ENCODE data around the gene ABHD16A.

ABHD16A gene

DNA sequence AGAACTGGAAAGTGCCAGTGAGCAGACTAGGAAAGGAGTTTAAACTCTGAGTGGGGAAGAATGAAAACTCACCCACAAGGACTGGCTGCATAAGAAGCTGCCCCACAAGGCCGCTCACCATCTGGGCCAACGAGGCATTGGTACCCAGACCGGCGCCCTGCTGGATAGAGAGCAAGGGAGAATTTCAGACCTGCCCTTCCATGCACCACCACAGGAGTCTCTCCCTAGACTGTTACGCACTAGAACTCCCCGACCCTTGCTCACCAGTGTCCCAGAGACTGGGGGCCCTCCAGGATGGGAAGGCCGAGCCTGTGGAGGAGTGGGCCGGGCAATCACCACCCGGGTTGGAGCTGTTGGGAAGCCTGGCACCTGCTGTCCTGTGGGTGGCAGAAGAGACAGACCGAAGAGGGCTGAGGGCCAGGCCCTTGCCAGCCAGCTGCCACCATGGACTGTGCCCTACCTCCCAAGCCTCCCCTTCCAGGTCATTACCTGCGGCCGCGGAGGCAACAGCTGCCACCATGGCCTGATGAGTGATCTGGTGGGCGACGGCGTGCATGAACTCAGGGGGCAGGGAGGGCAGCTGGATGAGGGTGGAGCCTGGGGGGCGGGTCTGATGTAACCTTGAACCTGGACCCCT, 59.2 kb downstream of the ABHD16A start:
- Histone ChIP-seq H3K9me2 (replicated peaks; ENCODE audit: control insufficient read depth, low read length) (no peaks in the 10 kb centered on the region), H3F3A (ENCODE audit: control insufficient read depth, insufficient read depth) (peaks cover 14% of the 10 kb centered on the region; the same call in 1 of the 2 replicates)

DNA sequence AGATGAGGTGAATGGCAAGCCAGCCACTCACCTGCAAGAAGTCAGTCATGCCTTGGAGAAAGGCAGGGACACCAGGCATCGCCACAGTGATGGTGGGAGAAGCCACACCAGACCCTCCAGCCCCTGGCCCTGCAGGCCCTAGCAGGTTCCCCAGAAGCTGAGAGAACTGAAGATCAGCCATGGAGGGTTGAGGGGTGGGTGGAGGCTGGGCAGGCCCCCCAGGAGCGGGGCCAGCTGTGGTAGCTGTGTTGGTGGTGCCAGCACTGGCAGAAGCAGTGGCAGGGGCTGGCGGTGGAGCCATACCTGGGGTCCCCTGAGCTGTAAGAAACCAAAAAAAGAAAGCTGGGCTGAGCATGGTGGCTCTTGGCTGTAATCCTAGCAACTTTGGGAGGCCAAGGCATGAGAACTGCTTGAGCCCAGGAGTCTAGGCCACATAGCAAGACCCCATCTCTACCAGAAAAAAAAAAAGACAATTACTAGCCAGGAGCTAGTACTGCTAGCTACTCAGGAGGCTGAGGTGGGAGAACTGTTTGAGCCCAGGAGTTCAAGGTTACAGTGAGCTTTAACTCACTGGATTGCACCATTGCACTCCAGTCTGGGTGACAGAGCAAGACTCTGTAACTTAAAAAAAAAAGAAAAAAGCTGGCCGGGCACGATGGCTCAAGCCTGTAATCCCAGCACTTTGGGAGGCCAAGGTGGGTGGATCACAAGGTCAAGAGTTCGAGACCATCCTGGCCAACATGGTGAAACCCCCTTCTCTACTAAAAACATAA, 60.1 kb downstream of the ABHD16A start:
- Histone ChIP-seq H3K4me2 (ENCODE audit: low read length) (no peak overlapping the region), H3K79me2 (ENCODE audit: control insufficient read depth, low read length) (no peaks in the 10 kb centered on the region), H4K20me1 (ENCODE audit: control insufficient read depth, insufficient read depth, low read depth, low read length) (no peaks in the 10 kb centered on the region), H3F3A (ENCODE audit: control insufficient read depth, insufficient read depth) (peaks cover 23% of the 10 kb centered on the region), H3K36me3 (ENCODE audit: control insufficient read depth, low read length) (peaks cover 87% of the 10 kb centered on the region), H3K9me3 (ENCODE audit: control insufficient read depth, insufficient read depth, low read length) (no peaks in the 10 kb centered on the region), H3K9me2 (replicated peaks; ENCODE audit: control insufficient read depth, low read length) (no peaks in the 10 kb centered on the region), H3K4me1 (ENCODE audit: control insufficient read depth, low read length) (no peaks in the 10 kb centered on the region), H3K27me3 (ENCODE audit: control insufficient read depth, low read length) (no peaks in the 10 kb centered on the region), H3K4me3 (ENCODE audit: low read length) (no peak overlapping the region), H3K27ac (ENCODE audit: low read depth, low read length) (no peak overlapping the region)
- no peak for TF ChIP-seq EZH2phosphoT487 (IDR thresholded peaks at IDR 0.05; ENCODE audit: borderline replicate concordance, low read length)
- TF ChIP-seq, protein P1, sequence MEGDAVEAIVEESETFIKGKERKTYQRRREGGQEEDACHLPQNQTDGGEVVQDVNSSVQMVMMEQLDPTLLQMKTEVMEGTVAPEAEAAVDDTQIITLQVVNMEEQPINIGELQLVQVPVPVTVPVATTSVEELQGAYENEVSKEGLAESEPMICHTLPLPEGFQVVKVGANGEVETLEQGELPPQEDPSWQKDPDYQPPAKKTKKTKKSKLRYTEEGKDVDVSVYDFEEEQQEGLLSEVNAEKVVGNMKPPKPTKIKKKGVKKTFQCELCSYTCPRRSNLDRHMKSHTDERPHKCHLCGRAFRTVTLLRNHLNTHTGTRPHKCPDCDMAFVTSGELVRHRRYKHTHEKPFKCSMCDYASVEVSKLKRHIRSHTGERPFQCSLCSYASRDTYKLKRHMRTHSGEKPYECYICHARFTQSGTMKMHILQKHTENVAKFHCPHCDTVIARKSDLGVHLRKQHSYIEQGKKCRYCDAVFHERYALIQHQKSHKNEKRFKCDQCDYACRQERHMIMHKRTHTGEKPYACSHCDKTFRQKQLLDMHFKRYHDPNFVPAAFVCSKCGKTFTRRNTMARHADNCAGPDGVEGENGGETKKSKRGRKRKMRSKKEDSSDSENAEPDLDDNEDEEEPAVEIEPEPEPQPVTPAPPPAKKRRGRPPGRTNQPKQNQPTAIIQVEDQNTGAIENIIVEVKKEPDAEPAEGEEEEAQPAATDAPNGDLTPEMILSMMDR (IDR thresholded peaks at IDR 0.05; ENCODE audit: low read depth, low read length, poor library complexity, severe bottlenecking): no peak

More for the DNA sequence above, 59.2 kb downstream of the ABHD16A start:
- Histone ChIP-seq H3K4me2 (ENCODE audit: low read length) (no peak overlapping the region), H3K79me2 (ENCODE audit: control insufficient read depth, low read length) (peaks cover 6% of the 10 kb centered on the region), H3K36me3 (ENCODE audit: control insufficient read depth, low read length) (peaks cover 89% of the 10 kb centered on the region), H4K20me1 (ENCODE audit: control insufficient read depth, insufficient read depth, low read depth, low read length) (no peaks in the 10 kb centered on the region), H3K4me1 (ENCODE audit: control insufficient read depth, low read length) (no peaks in the 10 kb centered on the region), H3K4me3 (ENCODE audit: low read length) (no peak overlapping the region), H3K27ac (ENCODE audit: low read depth, low read length) (no peak overlapping the region), H3K9me3 (ENCODE audit: control insufficient read depth, insufficient read depth, low read length) (no peaks in the 10 kb centered on the region), H3K27me3 (ENCODE audit: control insufficient read depth, low read length) (no peaks in the 10 kb centered on the region)
- TF ChIP-seq, protein P1 (IDR thresholded peaks at IDR 0.05; ENCODE audit: low read depth, low read length, poor library complexity, severe bottlenecking): no peak
- TF ChIP-seq EZH2phosphoT487 (IDR thresholded peaks at IDR 0.05; ENCODE audit: borderline replicate concordance, low read length): no peak

DNA sequence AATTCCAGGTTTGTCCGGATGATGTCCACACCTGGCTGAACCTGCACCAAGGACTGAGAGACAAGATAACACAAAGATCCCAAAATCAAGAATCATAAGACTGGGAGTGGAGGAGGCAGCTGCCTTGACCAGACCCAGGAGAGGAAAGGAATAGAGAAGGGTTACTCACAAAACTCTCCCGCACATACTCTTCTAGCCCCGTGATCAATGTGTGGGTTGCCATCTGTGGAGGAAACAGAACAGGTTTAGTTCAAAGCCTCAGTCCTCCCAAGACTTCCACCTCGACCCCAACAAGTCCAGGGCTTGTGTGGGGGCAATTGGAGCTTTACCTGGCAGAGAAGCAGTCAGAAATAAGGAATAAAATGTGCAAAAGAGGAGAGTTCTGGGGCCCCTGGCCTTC, 61.8 kb downstream of the ABHD16A start:
- no peaks in the 10 kb centered on the region for H3K4me1 ChIP-seq (ENCODE audit: control insufficient read depth, low read length)

More for the DNA sequence above, 61.8 kb downstream of the ABHD16A start:
- H3F3A ChIP-seq (ENCODE audit: control insufficient read depth, insufficient read depth): peaks cover 35% of the 10 kb centered on the region
- no peak overlapping the region for H3K27ac ChIP-seq (ENCODE audit: low read depth, low read length)
- no peaks in the 10 kb centered on the region for H3K9me3 ChIP-seq (ENCODE audit: control insufficient read depth, insufficient read depth, low read length)
- H4K20me1 ChIP-seq (ENCODE audit: control insufficient read depth, insufficient read depth, low read depth, low read length): no peaks in the 10 kb centered on the region
- no peaks in the 10 kb centered on the region for H3K9me2 ChIP-seq (replicated peaks; ENCODE audit: control insufficient read depth, low read length)
- H3K4me2 ChIP-seq (ENCODE audit: low read length): no peak overlapping the region
- no peak overlapping the region for H3K4me3 ChIP-seq (ENCODE audit: low read length)
- H3K27me3 ChIP-seq (ENCODE audit: control insufficient read depth, low read length): no peaks in the 10 kb centered on the region
- peaks cover 91% of the 10 kb centered on the region for H3K36me3 ChIP-seq (ENCODE audit: control insufficient read depth, low read length)
- H3K79me2 ChIP-seq (ENCODE audit: control insufficient read depth, low read length): no peaks in the 10 kb centered on the region
- TF ChIP-seq, protein P1 (IDR thresholded peaks at IDR 0.05; ENCODE audit: low read depth, low read length, poor library complexity, severe bottlenecking): no peak
